Measurements from ENCODE around the gene RAB24.

Gene RAB24

GRCh38 chr5:177265395-177265794 lies 38.1 kb downstream of the RAB24 start (continued):
- TF ChIP-seq, protein P1, sequence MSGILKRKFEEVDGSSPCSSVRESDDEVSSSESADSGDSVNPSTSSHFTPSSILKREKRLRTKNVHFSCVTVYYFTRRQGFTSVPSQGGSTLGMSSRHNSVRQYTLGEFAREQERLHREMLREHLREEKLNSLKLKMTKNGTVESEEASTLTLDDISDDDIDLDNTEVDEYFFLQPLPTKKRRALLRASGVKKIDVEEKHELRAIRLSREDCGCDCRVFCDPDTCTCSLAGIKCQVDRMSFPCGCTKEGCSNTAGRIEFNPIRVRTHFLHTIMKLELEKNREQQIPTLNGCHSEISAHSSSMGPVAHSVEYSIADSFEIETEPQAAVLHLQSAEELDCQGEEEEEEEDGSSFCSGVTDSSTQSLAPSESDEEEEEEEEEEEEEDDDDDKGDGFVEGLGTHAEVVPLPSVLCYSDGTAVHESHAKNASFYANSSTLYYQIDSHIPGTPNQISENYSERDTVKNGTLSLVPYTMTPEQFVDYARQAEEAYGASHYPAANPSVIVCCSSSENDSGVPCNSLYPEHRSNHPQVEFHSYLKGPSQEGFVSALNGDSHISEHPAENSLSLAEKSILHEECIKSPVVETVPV (CRISPR knock-in tag; IDR thresholded peaks at IDR 0.05), result no peak

- TF ChIP-seq ZFP30 (CRISPR knock-in tag; IDR thresholded peaks at IDR 0.05) (no peak), ISL1 (CRISPR knock-in tag; IDR thresholded peaks at IDR 0.05) (no peak), TOX (CRISPR knock-in tag; IDR thresholded peaks at IDR 0.05; ENCODE audit: borderline replicate concordance) (no peak), ZNF70 (CRISPR knock-in tag; IDR thresholded peaks at IDR 0.05) (no peak), CREB5 (CRISPR knock-in tag; IDR thresholded peaks at IDR 0.05; ENCODE audit: low read depth) (no peak), ZC3H10 (CRISPR knock-in tag; IDR thresholded peaks at IDR 0.05) (no peak), BACH2 (CRISPR knock-in tag; IDR thresholded peaks at IDR 0.05; ENCODE audit: borderline replicate concordance) (no peak), RARB (CRISPR knock-in tag; IDR thresholded peaks at IDR 0.05) (no peak), ZNF8 (CRISPR knock-in tag; IDR thresholded peaks at IDR 0.05) (no peak)
- ATAC-seq, result no peak
These were observed 39.3 kb downstream of the RAB24 start for GRCh38 chr5:177264178-177264577.

GRCh38 chr5:177261510-177261909 lies 42.0 kb downstream of the RAB24 start:
- ATAC-seq, result no peak
- TF ChIP-seq ZFP3 (CRISPR knock-in tag; IDR thresholded peaks at IDR 0.05), result no peak
- TF ChIP-seq ARNTL (CRISPR knock-in tag; IDR thresholded peaks at IDR 0.05; ENCODE audit: borderline replicate concordance, low read depth), result no peak
- TF ChIP-seq POU6F1 (CRISPR knock-in tag; IDR thresholded peaks at IDR 0.05; ENCODE audit: borderline replicate concordance, low read depth), result no peak
- TF ChIP-seq SNAI2 (CRISPR knock-in tag; IDR thresholded peaks at IDR 0.05), result no peak
- TF ChIP-seq, protein P1 (CRISPR knock-in tag; IDR thresholded peaks at IDR 0.05), result no peak
- no peak for TF ChIP-seq CSDC2 (CRISPR knock-in tag; IDR thresholded peaks at IDR 0.05)
- no peak for TF ChIP-seq ZC3H10 (CRISPR knock-in tag; IDR thresholded peaks at IDR 0.05)
- TF ChIP-seq OSR1 (CRISPR knock-in tag; IDR thresholded peaks at IDR 0.05), result no peak
- TF ChIP-seq BACH2 (CRISPR knock-in tag; IDR thresholded peaks at IDR 0.05; ENCODE audit: borderline replicate concordance), result no peak
- TF ChIP-seq ZNF8 (CRISPR knock-in tag; IDR thresholded peaks at IDR 0.05), result no peak

- ATAC-seq, result no peak
- TF ChIP-seq, protein P1 (CRISPR knock-in tag; IDR thresholded peaks at IDR 0.05), result no peak
- TF ChIP-seq RARB (CRISPR knock-in tag; IDR thresholded peaks at IDR 0.05), result no peak
- no peak for TF ChIP-seq SNAI2 (CRISPR knock-in tag; IDR thresholded peaks at IDR 0.05)
- no peak for TF ChIP-seq ZNF70 (CRISPR knock-in tag; IDR thresholded peaks at IDR 0.05)
- TF ChIP-seq ZC3H10 (CRISPR knock-in tag; IDR thresholded peaks at IDR 0.05), result no peak
- TF ChIP-seq ARNTL (CRISPR knock-in tag; IDR thresholded peaks at IDR 0.05; ENCODE audit: borderline replicate concordance, low read depth), result no peak
- no peak for TF ChIP-seq POU6F1 (CRISPR knock-in tag; IDR thresholded peaks at IDR 0.05; ENCODE audit: borderline replicate concordance, low read depth)
- no peak for TF ChIP-seq CREB5 (CRISPR knock-in tag; IDR thresholded peaks at IDR 0.05; ENCODE audit: low read depth)
- TF ChIP-seq ISL1 (CRISPR knock-in tag; IDR thresholded peaks at IDR 0.05), result no peak
- TF ChIP-seq, protein P2, sequence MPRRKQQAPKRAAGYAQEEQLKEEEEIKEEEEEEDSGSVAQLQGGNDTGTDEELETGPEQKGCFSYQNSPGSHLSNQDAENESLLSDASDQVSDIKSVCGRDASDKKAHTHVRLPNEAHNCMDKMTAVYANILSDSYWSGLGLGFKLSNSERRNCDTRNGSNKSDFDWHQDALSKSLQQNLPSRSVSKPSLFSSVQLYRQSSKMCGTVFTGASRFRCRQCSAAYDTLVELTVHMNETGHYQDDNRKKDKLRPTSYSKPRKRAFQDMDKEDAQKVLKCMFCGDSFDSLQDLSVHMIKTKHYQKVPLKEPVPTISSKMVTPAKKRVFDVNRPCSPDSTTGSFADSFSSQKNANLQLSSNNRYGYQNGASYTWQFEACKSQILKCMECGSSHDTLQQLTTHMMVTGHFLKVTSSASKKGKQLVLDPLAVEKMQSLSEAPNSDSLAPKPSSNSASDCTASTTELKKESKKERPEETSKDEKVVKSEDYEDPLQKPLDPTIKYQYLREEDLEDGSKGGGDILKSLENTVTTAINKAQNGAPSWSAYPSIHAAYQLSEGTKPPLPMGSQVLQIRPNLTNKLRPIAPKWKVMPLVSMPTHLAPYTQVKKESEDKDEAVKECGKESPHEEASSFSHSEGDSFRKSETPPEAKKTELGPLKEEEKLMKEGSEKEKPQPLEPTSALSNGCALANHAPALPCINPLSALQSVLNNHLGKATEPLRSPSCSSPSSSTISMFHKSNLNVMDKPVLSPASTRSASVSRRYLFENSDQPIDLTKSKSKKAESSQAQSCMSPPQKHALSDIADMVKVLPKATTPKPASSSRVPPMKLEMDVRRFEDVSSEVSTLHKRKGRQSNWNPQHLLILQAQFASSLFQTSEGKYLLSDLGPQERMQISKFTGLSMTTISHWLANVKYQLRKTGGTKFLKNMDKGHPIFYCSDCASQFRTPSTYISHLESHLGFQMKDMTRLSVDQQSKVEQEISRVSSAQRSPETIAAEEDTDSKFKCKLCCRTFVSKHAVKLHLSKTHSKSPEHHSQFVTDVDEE (CRISPR knock-in tag; IDR thresholded peaks at IDR 0.05), result no peak
- no peak for TF ChIP-seq ZNF8 (CRISPR knock-in tag; IDR thresholded peaks at IDR 0.05)
- no peak for TF ChIP-seq TOX (CRISPR knock-in tag; IDR thresholded peaks at IDR 0.05; ENCODE audit: borderline replicate concordance)
- no peak for TF ChIP-seq ZFP30 (CRISPR knock-in tag; IDR thresholded peaks at IDR 0.05)
- no peak for TF ChIP-seq ESRRG (CRISPR knock-in tag; IDR thresholded peaks at IDR 0.05)
- TF ChIP-seq ZFP3 (CRISPR knock-in tag; IDR thresholded peaks at IDR 0.05), result no peak
- TF ChIP-seq GLIS3 (CRISPR knock-in tag; IDR thresholded peaks at IDR 0.05), result no peak
These were observed 42.6 kb downstream of the RAB24 start for GRCh38 chr5:177260961-177261360.

Data from SK-N-SH treated with all-trans-retinoic acid at 6 μM for 48 hours (cell line).